ENCODE measurements around the gene KIF12.

Gene KIF12

GRCh38 chr9:114098936-114099668, at the start of gene KIF12:
Gene KIF12 (minus strand): TSS chr9:114099292. CDS start chr9:114099276, 16 bp downstream.
- no peak within 1 kb of the TSS for H3K4me3 Mint-ChIP-seq
- DNase-seq = no peak

GRCh38 chr9:114146735-114147134, 47.6 kb upstream of the KIF12 start:
- Mint-ChIP-seq H3K36me3 (no peaks in the 10 kb centered on the region), H3K4me3 (no peak overlapping the region), H3K9me3 (no peaks in the 10 kb centered on the region), H3K27ac (no peak overlapping the region), H3K27me3 (peaks cover 35% of the 10 kb centered on the region), H3K4me1 (no peaks in the 10 kb centered on the region)
- CTCF ChIA-PET = no interaction called here
- no peak for DNase-seq

More at GRCh38 chr9:114098936-114099668, at the start of gene KIF12:
- no peak within 1 kb of the TSS for H3K27ac Mint-ChIP-seq
- no peaks in the 10 kb centered on the region for H3K4me1 Mint-ChIP-seq
- CTCF ChIA-PET = interaction anchor here (0.9 to 2.5 kb wide), 3 partner anchors 9 to 192 kb away, joined by 3 to 10 read pairs (median 4); no protein-coding TSS in a partner anchor
- H3K27me3 Mint-ChIP-seq = peaks cover 58% of the 10 kb centered on the region
- H3K9me3 Mint-ChIP-seq = peaks cover 3% of the 10 kb centered on the region
- no peaks in the 10 kb centered on the region for H3K36me3 Mint-ChIP-seq

- Mint-ChIP-seq H3K9me3 (no peaks in the 10 kb centered on the region), H3K4me1 (no peaks in the 10 kb centered on the region), H3K36me3 (no peaks in the 10 kb centered on the region), H3K27me3 (peaks cover 28% of the 10 kb centered on the region), H3K4me3 (no peak overlapping the region), H3K27ac (no peak overlapping the region)
- DNase-seq = no peak
- CTCF ChIA-PET = interaction anchor here (1.5 to 1.6 kb wide), 2 partner anchors 10 to 35 kb away, joined by 3 to 7 read pairs; no protein-coding TSS in a partner anchor
These were observed 44.1 kb upstream of the KIF12 start for GRCh38 chr9:114143234-114143633.

- H3K27me3 Mint-ChIP-seq = peaks cover 31% of the 10 kb centered on the region
- no peak overlapping the region for H3K27ac Mint-ChIP-seq
These were observed 42.7 kb upstream of the KIF12 start for GRCh38 chr9:114141553-114142402.

GRCh38 chr9:114140850-114141249, 41.8 kb upstream of the KIF12 start:
- H3K27ac Mint-ChIP-seq = no peak overlapping the region
- no peaks in the 10 kb centered on the region for H3K9me3 Mint-ChIP-seq
- H3K4me1 Mint-ChIP-seq = no peaks in the 10 kb centered on the region
- peaks cover 30% of the 10 kb centered on the region for H3K27me3 Mint-ChIP-seq
- H3K36me3 Mint-ChIP-seq = no peaks in the 10 kb centered on the region
- DNase-seq = no peak
- CTCF ChIA-PET = interaction anchor here (1.0 to 1.7 kb wide), 5 partner anchors 14 to 150 kb away, joined by 3 to 5 read pairs (median 4); no protein-coding TSS in a partner anchor
- no peak overlapping the region for H3K4me3 Mint-ChIP-seq

More at GRCh38 chr9:114141553-114142402, 42.7 kb upstream of the KIF12 start:
- CTCF ChIA-PET = interaction anchor here (0.7 to 1.7 kb wide), 4 partner anchors 13 to 150 kb away, joined by 3 to 5 read pairs (median 4); no protein-coding TSS in a partner anchor
- no peak for DNase-seq
- H3K36me3 Mint-ChIP-seq = no peaks in the 10 kb centered on the region
- H3K4me1 Mint-ChIP-seq = no peaks in the 10 kb centered on the region
- no peaks in the 10 kb centered on the region for H3K9me3 Mint-ChIP-seq
- H3K4me3 Mint-ChIP-seq = no peak overlapping the region

- H3K4me3 Mint-ChIP-seq = no peak overlapping the region
- no peak overlapping the region for H3K27ac Mint-ChIP-seq
- H3K4me1 Mint-ChIP-seq = no peaks in the 10 kb centered on the region
- DNase-seq = no peak
- no peaks in the 10 kb centered on the region for H3K9me3 Mint-ChIP-seq
- peaks cover 34% of the 10 kb centered on the region for H3K27me3 Mint-ChIP-seq
- no peaks in the 10 kb centered on the region for H3K36me3 Mint-ChIP-seq
- CTCF ChIA-PET = interaction anchor here (1.0 to 1.2 kb wide), 3 partner anchors 15 to 150 kb away, joined by 3 to 4 read pairs (median 4); no protein-coding TSS in a partner anchor
These were observed 41.3 kb upstream of the KIF12 start for GRCh38 chr9:114140401-114140800.

GRCh38 chr9:114139071-114139470, 40.0 kb upstream of the KIF12 start:
- no peak overlapping the region for H3K4me3 Mint-ChIP-seq
- H3K27ac Mint-ChIP-seq = no peak overlapping the region
- DNase-seq = no peak
- H3K4me1 Mint-ChIP-seq = no peaks in the 10 kb centered on the region
- peaks cover 43% of the 10 kb centered on the region for H3K27me3 Mint-ChIP-seq
- H3K36me3 Mint-ChIP-seq = no peaks in the 10 kb centered on the region
- no peaks in the 10 kb centered on the region for H3K9me3 Mint-ChIP-seq
- CTCF ChIA-PET = no interaction called here

GRCh38 chr9:114138552-114138971, 39.5 kb upstream of the KIF12 start:
- H3K27ac Mint-ChIP-seq = no peak overlapping the region
- no peaks in the 10 kb centered on the region for H3K4me1 Mint-ChIP-seq
- peaks cover 45% of the 10 kb centered on the region for H3K27me3 Mint-ChIP-seq
- no peak overlapping the region for H3K4me3 Mint-ChIP-seq
- DNase-seq = no peak
- no peaks in the 10 kb centered on the region for H3K36me3 Mint-ChIP-seq
- CTCF ChIA-PET = no interaction called here
- no peaks in the 10 kb centered on the region for H3K9me3 Mint-ChIP-seq

- no peaks in the 10 kb centered on the region for H3K4me1 Mint-ChIP-seq
- no peak overlapping the region for H3K27ac Mint-ChIP-seq
- H3K4me3 Mint-ChIP-seq = no peak overlapping the region
- H3K27me3 Mint-ChIP-seq = peaks cover 47% of the 10 kb centered on the region
- H3K36me3 Mint-ChIP-seq = no peaks in the 10 kb centered on the region
- CTCF ChIA-PET = interaction anchor here (0.8 kb wide), 1 partner anchor 17 kb away, joined by 3 read pairs; the partner anchor contains the start of gene COL27A1
- DNase-seq = no peak
- H3K9me3 Mint-ChIP-seq = no peaks in the 10 kb centered on the region
These were observed 38.7 kb upstream of the KIF12 start for GRCh38 chr9:114137831-114138230.

- no peaks in the 10 kb centered on the region for H3K9me3 Mint-ChIP-seq
- peaks cover 29% of the 10 kb centered on the region for H3K27me3 Mint-ChIP-seq
- CTCF ChIA-PET = interaction anchor here (1.3 kb wide), 1 partner anchor 53 kb away, joined by 3 read pairs; no protein-coding TSS in a partner anchor
- no peak for DNase-seq
- H3K27ac Mint-ChIP-seq = no peak overlapping the region
- no peak overlapping the region for H3K4me3 Mint-ChIP-seq
- H3K4me1 Mint-ChIP-seq = no peaks in the 10 kb centered on the region
- H3K36me3 Mint-ChIP-seq = no peaks in the 10 kb centered on the region
These were observed 35.8 kb upstream of the KIF12 start for GRCh38 chr9:114134827-114135396.

- CTCF ChIA-PET = no interaction called here
These were observed 33.4 kb upstream of the KIF12 start for GRCh38 chr9:114132550-114132918.

GRCh38 chr9:114131808-114132549, 32.9 kb upstream of the KIF12 start:
- Mint-ChIP-seq H3K27ac (no peak overlapping the region), H3K9me3 (no peaks in the 10 kb centered on the region), H3K27me3 (peaks cover 27% of the 10 kb centered on the region), H3K36me3 (no peaks in the 10 kb centered on the region), H3K4me1 (no peaks in the 10 kb centered on the region), H3K4me3 (no peak overlapping the region)
- CTCF ChIA-PET = no interaction called here
- no peak for DNase-seq

More at GRCh38 chr9:114132550-114132918, 33.4 kb upstream of the KIF12 start:
- H3K4me1 Mint-ChIP-seq = no peaks in the 10 kb centered on the region
- H3K27me3 Mint-ChIP-seq = peaks cover 29% of the 10 kb centered on the region
- no peaks in the 10 kb centered on the region for H3K9me3 Mint-ChIP-seq
- H3K4me3 Mint-ChIP-seq = no peak overlapping the region
- DNase-seq = no peak
- H3K36me3 Mint-ChIP-seq = no peaks in the 10 kb centered on the region
- H3K27ac Mint-ChIP-seq = no peak overlapping the region

- H3K4me1 Mint-ChIP-seq = no peaks in the 10 kb centered on the region
- H3K36me3 Mint-ChIP-seq = no peaks in the 10 kb centered on the region
- DNase-seq = no peak
- H3K4me3 Mint-ChIP-seq = no peak overlapping the region
- H3K27ac Mint-ChIP-seq = no peak overlapping the region
- H3K27me3 Mint-ChIP-seq = peaks cover 36% of the 10 kb centered on the region
- CTCF ChIA-PET = interaction anchor here (1.3 kb wide), 1 partner anchor 160 kb away, joined by 5 read pairs; no protein-coding TSS in a partner anchor
- no peaks in the 10 kb centered on the region for H3K9me3 Mint-ChIP-seq
These were observed 31.7 kb upstream of the KIF12 start for GRCh38 chr9:114130624-114131277.

Data from activated naive CD4-positive, alpha-beta T cell treated with anti-CD3 and anti-CD28 coated beads, Interleukin-2, amount 10 ng/mL, durations not matched to agents 7 days and 5 days (primary cell).